Uterus (tissue), 4 donors: Measurements from ENCODE around the gene CTIF. TPM values are rescaled to one million over a fixed set of nuclear protein-coding genes. Genes with fewer than 3 reads are reported as not detected.

Source experiments
- DNase-seq, 2 donors: peaks; one replicate each; pipeline ENCODE4 v3.0.0-alpha.2; 2019 to 2020
- H3K27ac ChIP-seq, 2 donors: fragments of 200-600 bp; sonication (generic); 1 replicate in 1 of 2; 2 replicates in 1 of 2; pipeline ENCODE4 v1.5.1; 2016 to 2018
- H3K27me3 ChIP-seq, 2 donors: fragments of 200-600 bp; sonication (generic); one replicate each; pipeline ENCODE4 v1.5.1; 2018 to 2019; ENCODE audit warnings: control low read depth in 1 of 2
- H3K36me3 ChIP-seq, 2 donors: fragments of 200-600 bp; sonication (generic); one replicate each; pipeline ENCODE4 v1.5.1; 2019; ENCODE audit warnings: control low read depth in 1 of 2
- H3K4me1 ChIP-seq, 2 donors: fragments of 200-600 bp; sonication (generic); one replicate each; pipeline ENCODE4 v1.5.1; 2018 to 2019; ENCODE audit warnings: control low read depth in 1 of 2
- H3K4me3 ChIP-seq, 2 donors: fragments of 200-600 bp; sonication (generic); 1 replicate in 1 of 2; 2 replicates in 1 of 2; pipeline ENCODE4 v1.5.1; 2018 to 2019; ENCODE audit warnings: mild to moderate bottlenecking in 1 of 2
- H3K9me3 ChIP-seq, 2 donors: fragments of 200-600 bp; sonication (generic); one replicate each; pipeline ENCODE4 v1.5.1; 2019; ENCODE audit warnings: control low read depth in 1 of 2
- POLR2A ChIP-seq, 2 donors: fragments of 450-650 bp; IDR thresholded peaks; one replicate each; pipeline ENCODE4 v1.6.1; 2016; ENCODE audit warnings: antibody characterized with exemption in 2 of 2, mild to moderate bottlenecking in 1 of 2, moderate library complexity in 1 of 2
- intact Hi-C: fragments of 100-400 bp; cut with DNase I; formaldehyde crosslinking; loops from one replicate; pipeline ENCODE4 v1.15.1; 2023; ENCODE audit warnings: low total_unique reads
- total RNA-seq, 4 donors: library from RNA; depleted of rRNA in 3 of 4; stranded (reverse); fragments of >200 nt in 3 of 4; gene quantifications; one replicate each; pipeline versions ENCODE4 v1.1.0 to v1.2.4, GENCODE V29; 2014 to 2023
- TF ChIP-seq, protein P1 (sequence below), 4 experiments: fragments of 200-600 bp in 2 of 4; fragments of 450-650 bp in 2 of 4; sonication (generic) in 2 of 4; IDR thresholded peaks; one replicate each; pipeline ENCODE4 v1.5.1; 2016 to 2019; ENCODE audit warnings: antibody characterized with exemption in 4 of 4, mild to moderate bottlenecking in 2 of 4, moderate library complexity in 1 of 4
- donor health status: DM: yes; HTN: yes; CAD: no.

The CTIF gene
- total RNA-seq, 4 donors from 2014 or later: 11.3 to 94.3 (median 48.0) TPM

GRCh38 chr18:48668466-48669179 lies 129.8 kb downstream of the CTIF start:
- H3K36me3 ChIP-seq: no peaks in the 10 kb centered on the region
- H3K27ac ChIP-seq: no peak overlapping the region
- intact Hi-C loops: no loop called here
- H3K9me3 ChIP-seq: peaks cover 0 to 8% of the 10 kb centered on the region in 2 donors
- no peak overlapping the region for H3K4me3 ChIP-seq
- H3K4me1 ChIP-seq: no peaks in the 10 kb centered on the region
- TF ChIP-seq, protein P1, sequence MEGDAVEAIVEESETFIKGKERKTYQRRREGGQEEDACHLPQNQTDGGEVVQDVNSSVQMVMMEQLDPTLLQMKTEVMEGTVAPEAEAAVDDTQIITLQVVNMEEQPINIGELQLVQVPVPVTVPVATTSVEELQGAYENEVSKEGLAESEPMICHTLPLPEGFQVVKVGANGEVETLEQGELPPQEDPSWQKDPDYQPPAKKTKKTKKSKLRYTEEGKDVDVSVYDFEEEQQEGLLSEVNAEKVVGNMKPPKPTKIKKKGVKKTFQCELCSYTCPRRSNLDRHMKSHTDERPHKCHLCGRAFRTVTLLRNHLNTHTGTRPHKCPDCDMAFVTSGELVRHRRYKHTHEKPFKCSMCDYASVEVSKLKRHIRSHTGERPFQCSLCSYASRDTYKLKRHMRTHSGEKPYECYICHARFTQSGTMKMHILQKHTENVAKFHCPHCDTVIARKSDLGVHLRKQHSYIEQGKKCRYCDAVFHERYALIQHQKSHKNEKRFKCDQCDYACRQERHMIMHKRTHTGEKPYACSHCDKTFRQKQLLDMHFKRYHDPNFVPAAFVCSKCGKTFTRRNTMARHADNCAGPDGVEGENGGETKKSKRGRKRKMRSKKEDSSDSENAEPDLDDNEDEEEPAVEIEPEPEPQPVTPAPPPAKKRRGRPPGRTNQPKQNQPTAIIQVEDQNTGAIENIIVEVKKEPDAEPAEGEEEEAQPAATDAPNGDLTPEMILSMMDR (IDR thresholded peaks at IDR 0.05): no peak
- no peak for TF ChIP-seq POLR2A (IDR thresholded peaks at IDR 0.05)
- no peak for DNase-seq
- no peaks in the 10 kb centered on the region for H3K27me3 ChIP-seq

- Histone ChIP-seq H3K27ac (no peak overlapping the region), H3K4me1 (no peaks in the 10 kb centered on the region), H3K36me3 (no peaks in the 10 kb centered on the region), H3K9me3 (peaks cover 0 to 8% of the 10 kb centered on the region in 2 donors), H3K4me3 (no peak overlapping the region), H3K27me3 (no peaks in the 10 kb centered on the region)
- TF ChIP-seq POLR2A (IDR thresholded peaks at IDR 0.05): no peak
- TF ChIP-seq, protein P1 (IDR thresholded peaks at IDR 0.05): no peak
- DNase-seq: no peak
- intact Hi-C loops: no loop called here
Observed at GRCh38 chr18:48669180-48669675, 130.4 kb downstream of the CTIF start.

- Histone ChIP-seq H3K27ac (no peak overlapping the region), H3K4me3 (no peak overlapping the region), H3K36me3 (no peaks in the 10 kb centered on the region), H3K4me1 (no peaks in the 10 kb centered on the region), H3K27me3 (no peaks in the 10 kb centered on the region), H3K9me3 (peaks cover 0 to 8% of the 10 kb centered on the region in 2 donors)
- intact Hi-C loops: no loop called here
- no peak for DNase-seq
- TF ChIP-seq, protein P1 (IDR thresholded peaks at IDR 0.05): no peak
- no peak for TF ChIP-seq POLR2A (IDR thresholded peaks at IDR 0.05)
Observed at GRCh38 chr18:48669991-48670750, 131.3 kb downstream of the CTIF start.

GRCh38 chr18:48670751-48671560 lies 132.1 kb downstream of the CTIF start:
- intact Hi-C loops: no loop called here
- peaks cover 0 to 8% of the 10 kb centered on the region in 2 donors for H3K9me3 ChIP-seq
- no peak overlapping the region for H3K4me3 ChIP-seq
- H3K27me3 ChIP-seq: no peaks in the 10 kb centered on the region
- no peak overlapping the region for H3K27ac ChIP-seq
- DNase-seq: no peak
- H3K36me3 ChIP-seq: no peaks in the 10 kb centered on the region
- H3K4me1 ChIP-seq: peaks cover 3% of the 10 kb centered on the region in 2 donors
- TF ChIP-seq POLR2A (IDR thresholded peaks at IDR 0.05): no peak
- TF ChIP-seq, protein P1 (IDR thresholded peaks at IDR 0.05): no peak
